ENCODE data around the gene PTOV1.

Gene PTOV1

DNA sequence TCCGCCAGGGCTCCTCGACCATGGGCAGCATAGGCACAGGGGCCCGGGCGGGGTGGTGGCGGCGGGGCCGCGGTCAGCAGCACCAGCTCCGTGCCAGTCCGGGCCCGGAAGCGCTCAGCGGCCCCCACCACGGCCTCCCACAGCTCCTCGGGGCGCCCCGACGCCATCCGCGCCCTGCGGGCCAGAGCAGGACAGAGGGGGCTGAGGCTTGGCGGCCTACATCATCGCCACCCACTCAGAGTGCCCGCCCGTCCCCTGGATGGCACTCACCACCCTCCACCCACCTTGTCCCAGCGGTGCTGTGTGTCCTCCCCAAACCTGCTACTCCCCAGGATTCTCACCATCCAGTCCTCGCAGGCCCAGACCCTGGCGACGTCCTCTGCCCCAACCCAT is 22.2 kb downstream of the PTOV1 start:
- in situ Hi-C loops (cut with MboI; ENCODE audit: low sequenced_read_pairs): no loop called here

- in situ Hi-C loops (cut with MboI; ENCODE audit: low sequenced_read_pairs): no loop called here
Observed at GRCh38 chr19:49873834-49874233, 22.9 kb downstream of the PTOV1 start.

DNA sequence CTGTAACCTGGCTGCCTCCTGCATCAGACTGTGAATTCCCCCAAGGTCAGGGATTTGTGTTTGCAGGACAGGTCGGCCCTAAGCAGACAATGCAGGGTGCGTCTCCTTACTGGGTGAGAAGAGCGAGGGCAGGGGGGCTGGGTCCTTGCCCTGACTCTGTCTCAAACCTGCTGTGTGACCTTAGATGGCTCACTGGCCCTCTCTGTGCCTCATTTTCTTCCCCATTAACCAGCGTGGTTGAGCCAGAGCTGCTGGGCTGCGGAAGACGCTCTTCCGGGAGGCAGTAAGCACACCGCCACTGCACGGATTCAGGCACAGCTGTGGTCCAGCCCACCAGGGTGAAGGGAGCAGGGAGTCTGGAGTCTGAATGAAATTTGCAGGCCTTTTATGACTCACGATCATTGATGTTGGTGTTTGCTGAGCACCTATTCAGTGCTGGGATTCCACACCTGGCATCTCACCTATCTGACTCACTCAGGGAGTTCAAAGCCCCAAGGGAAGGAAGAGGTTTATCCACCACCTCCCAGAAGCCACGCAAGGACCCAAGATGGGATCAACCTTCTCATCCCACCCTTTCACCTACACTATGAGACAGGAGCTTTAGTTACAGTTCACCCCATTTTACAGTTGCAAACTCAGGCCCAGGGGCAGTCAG is 23.7 kb downstream of the PTOV1 start:
- in situ Hi-C loops (cut with MboI; ENCODE audit: low sequenced_read_pairs): no loop called here

DNA sequence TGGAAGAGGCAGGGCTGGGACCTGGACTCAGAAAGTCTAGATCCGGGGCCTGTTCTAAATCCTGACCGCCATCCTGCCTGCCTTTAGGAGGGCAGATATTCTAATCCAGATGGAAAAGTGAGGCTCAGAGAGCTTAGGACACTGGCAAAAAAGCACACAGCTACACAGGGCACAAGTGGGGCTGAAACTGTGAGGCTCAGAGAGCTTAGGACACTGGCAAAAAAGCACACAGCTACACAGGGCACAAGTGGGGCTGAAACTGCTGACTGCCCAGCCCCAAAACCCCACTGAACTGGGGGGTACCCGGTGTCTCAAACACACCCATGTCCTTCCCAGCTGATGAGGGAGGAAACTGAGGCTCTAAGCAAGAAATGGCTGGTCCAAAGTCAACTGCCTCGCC is 24.2 kb downstream of the PTOV1 start:
- in situ Hi-C loops (cut with MboI; ENCODE audit: low sequenced_read_pairs): no loop called here

DNA sequence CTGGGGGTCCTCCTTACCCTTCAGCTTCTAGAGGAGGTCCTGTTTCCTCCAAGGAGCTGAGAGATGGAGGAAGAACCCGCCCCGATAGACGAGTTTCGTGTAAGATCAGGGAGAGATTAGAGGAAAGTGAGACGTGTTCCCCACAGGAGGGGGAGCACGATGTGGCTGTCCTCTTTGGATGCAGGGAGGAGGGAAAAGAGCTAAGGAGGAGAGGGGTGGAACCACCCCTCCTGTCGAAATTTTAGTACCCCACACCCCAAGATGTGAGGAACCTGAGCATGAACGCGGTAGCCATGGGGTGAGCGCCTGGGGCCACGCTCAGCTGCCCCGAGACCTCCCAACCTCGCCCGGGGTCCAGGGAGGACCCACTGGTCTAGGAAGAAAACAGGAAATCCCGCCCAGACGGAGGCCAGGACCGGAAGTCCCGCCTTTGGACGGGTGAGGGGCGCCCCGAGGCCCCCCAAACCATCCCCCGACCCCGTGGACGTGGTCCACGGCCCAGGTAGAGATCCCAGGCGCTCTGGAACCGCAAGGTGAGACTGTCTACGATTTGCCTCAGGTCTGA is 25.0 kb downstream of the PTOV1 start:
- in situ Hi-C loops (cut with MboI; ENCODE audit: low sequenced_read_pairs): no loop called here

DNA sequence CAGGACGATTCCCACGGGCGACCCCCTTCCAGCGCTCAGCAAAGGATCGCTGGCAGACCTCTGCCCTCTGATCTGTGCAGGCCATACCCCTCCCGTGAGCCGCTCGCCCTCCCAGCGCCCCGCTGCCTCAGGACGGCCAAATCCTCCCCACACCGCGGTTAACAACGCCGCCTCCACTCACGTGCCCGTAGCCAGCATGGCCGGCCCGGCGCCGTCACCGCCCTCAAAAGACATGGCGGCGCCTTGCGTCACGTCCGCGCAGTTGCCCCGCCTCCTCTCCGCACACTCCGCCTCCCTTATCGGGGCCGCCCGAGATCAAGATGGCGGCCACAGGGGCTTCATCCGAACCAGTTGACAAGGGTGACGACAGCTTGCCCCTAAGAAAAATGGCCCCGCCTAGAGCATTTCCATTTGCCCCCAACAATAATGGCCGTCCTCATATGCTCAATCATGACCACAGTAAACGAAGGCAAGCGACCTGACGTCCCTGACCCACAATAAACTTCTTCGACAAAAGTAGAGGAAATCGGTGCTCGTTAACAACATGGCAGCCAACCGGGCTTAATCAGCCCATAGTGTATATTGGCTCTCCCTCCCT is 25.6 kb downstream of the PTOV1 start:
- in situ Hi-C loops (cut with MboI; ENCODE audit: low sequenced_read_pairs): no loop called here

DNA sequence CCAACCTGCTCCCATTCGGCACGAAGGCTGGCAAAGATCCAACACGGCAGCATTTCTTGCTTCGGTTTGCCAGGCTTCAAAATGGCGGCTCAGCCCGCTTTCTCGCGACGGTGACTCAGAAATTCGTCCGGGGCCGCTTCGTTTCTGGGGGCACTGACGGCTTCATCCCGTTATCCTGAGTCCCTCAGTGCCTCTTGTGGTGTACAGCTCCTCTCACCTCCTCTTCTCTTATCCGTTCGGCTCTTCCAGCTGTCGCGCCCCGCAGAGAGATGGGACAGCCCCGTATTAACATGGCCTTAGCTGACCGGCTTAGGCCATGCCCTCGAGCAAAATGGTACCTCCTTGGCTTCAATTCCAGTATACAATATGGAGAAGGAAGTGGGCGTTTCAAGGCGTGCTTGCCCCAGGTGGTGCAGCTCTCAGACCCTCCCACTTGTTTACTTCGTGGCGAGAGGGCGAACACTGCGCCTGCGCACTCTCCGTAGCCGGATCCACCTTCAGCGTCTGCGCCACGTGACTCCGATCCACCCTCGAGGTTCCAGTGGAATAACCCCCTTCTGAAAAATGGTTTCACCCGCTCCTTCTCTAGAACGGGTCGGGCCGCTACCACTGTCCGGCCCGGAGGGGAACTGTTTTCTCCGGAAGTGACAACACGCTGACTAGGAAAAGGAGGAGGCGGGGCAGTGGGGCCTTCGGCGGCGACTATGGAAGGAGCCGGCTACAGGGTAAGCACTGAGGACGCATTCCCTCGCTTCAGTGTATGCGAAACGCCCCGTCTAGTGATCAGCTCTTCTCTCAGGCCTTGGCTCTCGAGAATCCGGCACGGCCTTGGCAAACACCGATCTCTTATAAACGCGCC is 26.3 kb downstream of the PTOV1 start, which contains the start of the genes AKT1S1 and TBC1D17:
Gene AKT1S1 (minus strand): TSS at position 336 of the 859 bp plus-strand sequence. CDS start 4,060 bp downstream, outside the sequence.
Gene TBC1D17 (plus strand): TSS at position 683 of the 859 bp plus-strand sequence. CDS start 22 bp downstream, at position 705.
- in situ Hi-C loops (cut with MboI; ENCODE audit: low sequenced_read_pairs): no loop called here

DNA sequence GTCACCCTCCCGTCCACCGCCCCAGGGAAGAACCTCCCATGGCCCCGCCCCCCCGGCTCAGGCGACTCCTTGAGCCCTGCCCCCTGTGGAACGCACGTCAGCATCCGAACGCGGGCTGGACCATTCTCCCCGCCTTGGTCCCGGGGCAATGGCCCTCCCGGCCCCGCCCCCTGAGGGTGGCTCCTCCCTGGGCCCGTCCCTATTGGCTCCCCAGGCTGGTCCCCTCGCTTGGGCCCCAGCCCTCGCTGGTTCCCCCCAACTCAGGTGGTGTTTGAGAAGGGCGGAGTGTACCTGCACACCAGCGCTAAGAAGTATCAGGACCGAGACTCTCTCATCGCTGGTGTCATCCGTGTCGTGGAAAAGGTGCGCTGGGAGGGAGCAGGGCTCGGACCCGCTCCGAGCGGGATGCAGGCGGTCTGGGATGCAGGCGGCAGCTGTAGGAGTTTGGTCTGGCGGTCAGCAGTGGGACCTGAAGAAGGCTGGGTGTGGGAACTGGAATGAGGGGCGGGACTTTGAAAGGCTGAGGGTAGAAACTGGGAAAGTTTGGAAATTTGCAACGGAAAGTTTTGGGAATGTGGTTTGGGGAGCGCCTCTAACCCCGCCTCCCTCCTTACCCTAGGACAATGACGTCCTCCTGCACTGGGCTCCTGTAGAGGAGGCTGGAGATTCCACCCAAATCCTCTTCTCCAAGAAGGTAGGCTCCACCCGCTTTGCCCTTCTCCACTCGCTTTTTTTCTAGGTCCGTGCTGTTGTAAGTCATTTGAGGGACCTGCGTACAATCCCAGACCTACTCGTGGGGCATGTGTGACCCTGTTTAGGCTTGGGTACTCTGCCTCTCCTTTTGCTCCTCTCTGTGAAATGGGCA is 27.2 kb downstream of the PTOV1 start:
- in situ Hi-C loops (cut with MboI; ENCODE audit: low sequenced_read_pairs): no loop called here

GRCh38 chr19:49878744-49879070 is 27.7 kb downstream of the PTOV1 start:
- in situ Hi-C loops (cut with MboI; ENCODE audit: low sequenced_read_pairs): no loop called here

GRCh38 chr19:49879243-49879963 is 28.4 kb downstream of the PTOV1 start:
- in situ Hi-C loops (cut with MboI; ENCODE audit: low sequenced_read_pairs): no loop called here

GRCh38 chr19:49880162-49880869 is 29.4 kb downstream of the PTOV1 start:
- in situ Hi-C loops (cut with MboI; ENCODE audit: low sequenced_read_pairs): no loop called here

- in situ Hi-C loops (cut with MboI; ENCODE audit: low sequenced_read_pairs): no loop called here
Observed at GRCh38 chr19:49881186-49881585, 30.2 kb downstream of the PTOV1 start.

DNA sequence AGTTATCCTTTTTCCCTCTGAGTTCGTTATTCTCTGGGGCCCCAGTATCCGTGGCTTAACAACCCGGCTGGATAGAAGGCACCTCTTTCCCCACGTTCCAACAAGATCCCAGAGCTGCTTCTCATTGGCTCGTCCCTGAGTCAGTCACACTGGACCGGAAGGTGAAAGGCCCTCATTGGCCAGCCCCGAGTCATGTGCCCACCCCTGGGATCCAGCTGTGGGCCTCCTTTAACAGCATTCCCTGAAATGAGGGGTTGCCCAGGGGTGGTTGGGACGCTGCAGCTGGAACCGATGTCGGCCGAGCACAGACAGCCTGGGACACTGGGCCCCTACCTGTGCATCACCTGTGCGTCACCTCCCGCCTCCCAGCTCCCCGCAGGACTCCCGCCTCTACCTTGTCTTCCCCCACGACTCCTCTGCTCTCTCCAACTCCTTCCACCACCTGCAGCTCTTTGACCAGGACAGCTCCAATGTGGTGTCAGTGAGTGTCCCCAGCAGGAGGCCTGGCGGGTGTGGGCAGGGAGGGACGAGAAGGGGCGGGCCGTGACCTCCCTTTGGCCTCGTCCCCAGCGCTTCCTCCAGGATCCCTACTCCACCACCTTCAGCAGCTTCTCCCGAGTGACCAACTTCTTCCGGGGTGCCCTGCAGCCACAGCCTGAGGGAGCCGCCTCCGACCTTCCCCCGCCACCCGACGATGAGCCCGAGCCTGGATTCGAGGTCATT is 30.9 kb downstream of the PTOV1 start:
- in situ Hi-C loops (cut with MboI; ENCODE audit: low sequenced_read_pairs): no loop called here

- in situ Hi-C loops (cut with MboI; ENCODE audit: low sequenced_read_pairs): no loop called here
Observed at GRCh38 chr19:49882643-49883042, 31.7 kb downstream of the PTOV1 start.

DNA sequence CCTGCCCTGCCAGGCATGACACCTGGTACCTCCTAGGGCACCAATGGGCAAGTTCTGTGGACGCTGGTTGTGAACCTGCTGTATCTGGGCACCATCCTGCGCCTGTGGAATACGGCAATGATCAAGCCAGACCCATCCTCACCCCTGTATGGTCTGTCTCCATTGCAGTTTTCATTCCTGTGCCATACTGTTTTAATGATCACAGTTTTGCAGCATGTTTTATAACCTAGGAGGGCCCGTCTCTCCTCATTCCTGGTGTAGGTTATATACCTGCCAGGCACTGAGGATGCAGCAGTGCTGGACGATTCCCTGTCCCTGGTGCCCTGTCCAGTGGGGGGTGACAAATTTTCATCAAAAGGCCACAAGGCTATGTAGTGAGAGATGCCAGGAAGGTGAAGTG is 32.1 kb downstream of the PTOV1 start:
- in situ Hi-C loops (cut with MboI; ENCODE audit: low sequenced_read_pairs): no loop called here

GRCh38 chr19:49884109-49884508 is 33.1 kb downstream of the PTOV1 start:
- in situ Hi-C loops (cut with MboI; ENCODE audit: low sequenced_read_pairs): no loop called here

DNA sequence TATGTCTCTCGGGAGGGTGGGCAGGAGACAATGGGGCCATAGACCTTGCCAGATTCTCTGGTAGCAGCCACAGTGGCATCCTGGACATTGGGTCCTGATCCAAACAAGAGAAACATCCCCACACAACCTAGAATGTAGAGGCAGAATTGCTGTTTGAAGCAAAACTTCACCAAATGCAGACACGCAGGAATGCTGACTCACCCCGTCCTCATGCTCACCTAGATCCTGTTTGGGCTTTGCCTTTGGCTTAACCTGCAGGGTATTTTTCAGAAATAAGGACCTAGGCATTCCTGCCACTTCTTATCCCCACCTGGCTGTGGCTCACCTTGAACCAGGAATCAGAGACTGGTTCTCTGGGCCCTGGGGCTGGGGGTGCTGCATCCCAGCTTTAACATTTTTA is 33.8 kb downstream of the PTOV1 start:
- in situ Hi-C loops (cut with MboI; ENCODE audit: low sequenced_read_pairs): no loop called here

- in situ Hi-C loops (cut with MboI; ENCODE audit: low sequenced_read_pairs): no loop called here
Observed at GRCh38 chr19:49887037-49887664, 36.2 kb downstream of the PTOV1 start.
